Measurements from ENCODE around the gene TCF7L1. TPM values are rescaled to one million over a fixed set of nuclear protein-coding genes. Genes with fewer than 3 reads are reported as not detected.

The TCF7L1 gene
- total RNA-seq, 4 donors from 2014 or later: 0.75 to 2.9 (median 1.1) TPM

- H3K9me3 ChIP-seq: no peaks in the 10 kb centered on the region
- DNase-seq: no peak
- in situ Hi-C loops (cut with MboI; ENCODE audit: low pct_ligation_motif_present in 1 of 4, low pct_unique_long_range_greater_than_20kb in 1 of 4, low sequenced_read_pairs in 3 of 4): no loop called here
- 90% methylated on average over 2 of the region's 2 CpGs; no CpG with 5 or more reads in 1 of the 2 donors for WGBS, 2 donors (ENCODE audit: low coverage in 1 of 2)
- no peak overlapping the region for H3K4me3 ChIP-seq
- TF ChIP-seq CTCF (IDR thresholded peaks at IDR 0.05): no peak
- no peak for TF ChIP-seq POLR2A (IDR thresholded peaks at IDR 0.05)
- TF ChIP-seq EP300 (IDR thresholded peaks at IDR 0.05; ENCODE audit: low read depth): no peak
- no peak for TF ChIP-seq POLR2AphosphoS5 (IDR thresholded peaks at IDR 0.05)
- peaks cover 0 to under 1% (median 0%) of the 10 kb centered on the region in 4 donors for H3K4me1 ChIP-seq
- H3K36me3 ChIP-seq: no peaks in the 10 kb centered on the region
- intact Hi-C loops (cut with DNase I; ENCODE audit: low total_unique reads): no loop called here
- no peak overlapping the region for H3K27ac ChIP-seq
- no peaks in the 10 kb centered on the region for H3K27me3 ChIP-seq
Observed at GRCh38 chr2:85234868-85235267, 101.7 kb downstream of the TCF7L1 start.

GRCh38 chr2:85235281-85235680, 102.1 kb downstream of the TCF7L1 start:
- Histone ChIP-seq H3K27me3 (no peaks in the 10 kb centered on the region), H3K4me1 (peaks cover 0 to 4% (median 0%) of the 10 kb centered on the region in 4 donors), H3K4me3 (no peak overlapping the region), H3K36me3 (no peaks in the 10 kb centered on the region), H3K27ac (no peak overlapping the region), H3K9me3 (no peaks in the 10 kb centered on the region)
- intact Hi-C loops (cut with DNase I; ENCODE audit: low total_unique reads) (no loop called here), in situ Hi-C loops (cut with MboI; ENCODE audit: low pct_ligation_motif_present in 1 of 4, low pct_unique_long_range_greater_than_20kb in 1 of 4, low sequenced_read_pairs in 3 of 4) (no loop called here)
- WGBS, 2 donors (ENCODE audit: low coverage in 1 of 2): 87% methylated on average over 5 of the region's 5 CpGs; no CpG with 5 or more reads in 1 of the 2 donors
- TF ChIP-seq POLR2AphosphoS5 (IDR thresholded peaks at IDR 0.05) (no peak), EP300 (IDR thresholded peaks at IDR 0.05; ENCODE audit: low read depth) (no peak), POLR2A (IDR thresholded peaks at IDR 0.05) (no peak), CTCF (IDR thresholded peaks at IDR 0.05) (no peak)
- no peak for DNase-seq

GRCh38 chr2:85236084-85236483, 102.9 kb downstream of the TCF7L1 start:
- no peaks in the 10 kb centered on the region for H3K27me3 ChIP-seq
- in situ Hi-C loops (cut with MboI; ENCODE audit: low pct_ligation_motif_present in 1 of 4, low pct_unique_long_range_greater_than_20kb in 1 of 4, low sequenced_read_pairs in 3 of 4) (no loop called here), intact Hi-C loops (cut with DNase I; ENCODE audit: low total_unique reads) (no loop called here)
- TF ChIP-seq CTCF (IDR thresholded peaks at IDR 0.05) (no peak), POLR2AphosphoS5 (IDR thresholded peaks at IDR 0.05) (no peak), EP300 (IDR thresholded peaks at IDR 0.05; ENCODE audit: low read depth) (no peak), POLR2A (IDR thresholded peaks at IDR 0.05) (no peak)
- WGBS, 2 donors (ENCODE audit: low coverage in 1 of 2): 79% methylated on average over 3 of the region's 3 CpGs; no CpG with 5 or more reads in 1 of the 2 donors
- no peaks in the 10 kb centered on the region for H3K36me3 ChIP-seq
- H3K4me3 ChIP-seq: no peak overlapping the region
- DNase-seq: no peak
- no peaks in the 10 kb centered on the region for H3K9me3 ChIP-seq
- no peak overlapping the region for H3K27ac ChIP-seq
- H3K4me1 ChIP-seq: peaks cover 0 to 4% (median 0%) of the 10 kb centered on the region in 4 donors

DNA sequence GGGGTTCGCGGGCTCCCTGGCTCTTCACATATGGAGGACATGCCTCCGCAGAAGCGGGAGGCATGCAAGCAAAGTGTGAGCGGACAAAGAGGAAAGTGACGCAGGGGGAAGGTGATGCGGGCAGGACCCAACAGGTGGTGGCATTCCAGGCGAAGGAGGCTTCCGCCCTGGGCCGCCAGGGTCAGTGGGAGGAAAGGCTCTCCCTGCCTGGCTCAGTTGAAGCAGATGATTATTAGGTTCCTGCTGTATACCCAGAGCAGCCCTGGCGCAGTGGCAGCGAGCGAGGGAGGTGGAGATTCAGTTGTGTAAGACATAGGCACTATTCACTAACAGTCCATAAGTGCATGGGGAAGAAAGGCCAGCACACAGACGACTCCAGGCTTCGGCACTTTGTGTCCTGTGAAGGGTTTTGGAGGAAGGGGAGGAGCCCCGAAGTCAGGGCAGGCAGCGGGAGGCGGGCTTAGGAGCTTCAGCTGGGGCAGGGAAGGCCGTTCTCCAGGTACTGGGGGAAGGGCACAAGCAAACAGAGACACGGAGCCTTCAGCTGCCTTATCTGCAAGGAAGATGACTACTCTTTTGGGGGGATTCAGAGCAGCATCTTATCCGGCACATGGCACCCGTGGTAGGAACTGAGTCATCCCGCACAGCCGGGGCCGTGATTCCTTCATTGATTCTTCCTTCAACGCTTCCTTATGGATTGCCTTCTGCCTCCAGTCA, 104.8 kb downstream of the TCF7L1 start:
- Histone ChIP-seq H3K9me3 (no peaks in the 10 kb centered on the region), H3K36me3 (no peaks in the 10 kb centered on the region), H3K4me3 (no peak overlapping the region), H3K27ac (no peak overlapping the region), H3K4me1 (peaks cover 0 to 4% (median 0%) of the 10 kb centered on the region in 4 donors), H3K27me3 (no peaks in the 10 kb centered on the region)
- intact Hi-C loops (cut with DNase I; ENCODE audit: low total_unique reads) (no loop called here), in situ Hi-C loops (cut with MboI; ENCODE audit: low pct_ligation_motif_present in 1 of 4, low pct_unique_long_range_greater_than_20kb in 1 of 4, low sequenced_read_pairs in 3 of 4) (no loop called here)
- TF ChIP-seq EP300 (IDR thresholded peaks at IDR 0.05; ENCODE audit: low read depth) (no peak), POLR2AphosphoS5 (IDR thresholded peaks at IDR 0.05) (no peak), CTCF (IDR thresholded peaks at IDR 0.05) (no peak), POLR2A (IDR thresholded peaks at IDR 0.05) (no peak)
- 81 to 86% methylated on average over 13 to 26 of the region's 26 CpGs for WGBS, 2 donors (ENCODE audit: low coverage in 1 of 2)
- no peak for DNase-seq
